Activated effector memory CD4-positive, alpha-beta T cell treated with anti-CD3 and anti-CD28 coated beads, Interleukin-2, amount 50 U/mL, for 16 hours (primary cell): ENCODE data around the gene RGS16.

Experiments
- DNase-seq: peaks from one replicate; pipeline ENCODE4 v3.0.0-alpha.2; 2020

Gene RGS16

GRCh38 chr1:182607566-182607965 lies 3.4 kb upstream of the RGS16 start:
- DNase-seq = no peak

- DNase-seq = peak; percentile 67
Measured at GRCh38 chr1:182603646-182604174, 479 bp downstream of the RGS16 start.

GRCh38 chr1:182602935-182603645 lies 1.1 kb downstream of the RGS16 start:
- no peak for DNase-seq

GRCh38 chr1:182601913-182602312 lies 2.3 kb downstream of the RGS16 start:
- no peak for DNase-seq

- peak; percentile 85 for DNase-seq
Measured at GRCh38 chr1:182601416-182601786, 2.8 kb downstream of the RGS16 start.

- DNase-seq = no peak
Measured at GRCh38 chr1:182600745-182601415, 3.3 kb downstream of the RGS16 start.

GRCh38 chr1:182600036-182600713 lies 4.0 kb downstream of the RGS16 start:
- DNase-seq = no peak

- no peak for DNase-seq
Measured at GRCh38 chr1:182599339-182599738, 4.8 kb downstream of the RGS16 start.

- no peak for DNase-seq
Measured at GRCh38 chr1:182598296-182598695, 5.9 kb downstream of the RGS16 start.

- no peak for DNase-seq
Measured at GRCh38 chr1:182596934-182597333, 7.3 kb downstream of the RGS16 start.

- peak; percentile 86 for DNase-seq
Measured at GRCh38 chr1:182595641-182596240, 8.4 kb downstream of the RGS16 start.

- no peak for DNase-seq
Measured at GRCh38 chr1:182589931-182590330, 14.3 kb downstream of the RGS16 start.

GRCh38 chr1:182589520-182589919 lies 14.7 kb downstream of the RGS16 start:
- no peak for DNase-seq

GRCh38 chr1:182588500-182589396 lies 15.4 kb downstream of the RGS16 start, which contains the start of gene RNASEL:
Gene RNASEL, minus strand, starts transcription at chr1:182589256. Its CDS starts 2,450 bp downstream, at chr1:182586806.
- peak; percentile 87 for DNase-seq

- DNase-seq = no peak
Measured at GRCh38 chr1:182587666-182588499, 16.3 kb downstream of the RGS16 start.

GRCh38 chr1:182587093-182587492 lies 17.1 kb downstream of the RGS16 start:
- DNase-seq = no peak

- no peak for DNase-seq
Measured at GRCh38 chr1:182586380-182586779, 17.8 kb downstream of the RGS16 start.

GRCh38 chr1:182584746-182585145 lies 19.4 kb downstream of the RGS16 start:
- no peak for DNase-seq

GRCh38 chr1:182580736-182581135 lies 23.5 kb downstream of the RGS16 start:
- no peak for DNase-seq

- no peak for DNase-seq
Measured at GRCh38 chr1:182575540-182576149, 28.5 kb downstream of the RGS16 start.

GRCh38 chr1:182574156-182574555 lies 30.0 kb downstream of the RGS16 start:
- DNase-seq = no peak
